Chondrocyte (in vitro differentiated cells): ENCODE measurements around the gene TPMT. TPM values are rescaled to one million over a fixed set of nuclear protein-coding genes. Genes with fewer than 3 reads are reported as not detected.

Experiments
- DNase-seq: peaks from one replicate; pipeline ENCODE4 v3.0.0; 2021; ENCODE audit warnings: mixed read lengths, low spot score
- H3K27ac Mint-ChIP-seq: one replicate; pipeline ENCODE4 v1.8.0; 2021; ENCODE audit warnings: mild to moderate bottlenecking, moderate library complexity, mixed read lengths; ENCODE audit not compliant: unreplicated experiment
- H3K27me3 Mint-ChIP-seq: 2 replicates; pipeline ENCODE4 v1.8.0; 2021; ENCODE audit warnings: low read depth, mixed read lengths
- H3K36me3 Mint-ChIP-seq: 2 replicates; pipeline ENCODE4 v1.8.0; 2021; ENCODE audit warnings: low read depth, mixed read lengths
- H3K4me1 Mint-ChIP-seq: 2 replicates; pipeline ENCODE4 v1.8.0; 2021; ENCODE audit warnings: low read depth, mild to moderate bottlenecking, mixed read lengths
- H3K4me3 Mint-ChIP-seq: one replicate; pipeline ENCODE4 v1.8.0; 2021; ENCODE audit warnings: mild to moderate bottlenecking, moderate library complexity, mixed read lengths; ENCODE audit not compliant: unreplicated experiment
- H3K9me3 Mint-ChIP-seq: 2 replicates; pipeline ENCODE4 v1.8.0; 2021; ENCODE audit warnings: low read depth, mixed read lengths
- total RNA-seq: library from RNA; stranded (reverse); gene quantifications from 3 replicates; pipeline ENCODE4 v1.2.1, GENCODE V29; 2021
- TF ChIP-seq, protein P1 (sequence below): fragments of 200-600 bp; sonication (generic); IDR thresholded peaks from 2 replicates; pipeline ENCODE4 v1.5.0; 2021; ENCODE audit warnings: antibody characterized with exemption, mild to moderate bottlenecking, moderate library complexity

Gene TPMT
- total RNA-seq, 1 donor from 2014 or later, result 6.7 TPM

DNA sequence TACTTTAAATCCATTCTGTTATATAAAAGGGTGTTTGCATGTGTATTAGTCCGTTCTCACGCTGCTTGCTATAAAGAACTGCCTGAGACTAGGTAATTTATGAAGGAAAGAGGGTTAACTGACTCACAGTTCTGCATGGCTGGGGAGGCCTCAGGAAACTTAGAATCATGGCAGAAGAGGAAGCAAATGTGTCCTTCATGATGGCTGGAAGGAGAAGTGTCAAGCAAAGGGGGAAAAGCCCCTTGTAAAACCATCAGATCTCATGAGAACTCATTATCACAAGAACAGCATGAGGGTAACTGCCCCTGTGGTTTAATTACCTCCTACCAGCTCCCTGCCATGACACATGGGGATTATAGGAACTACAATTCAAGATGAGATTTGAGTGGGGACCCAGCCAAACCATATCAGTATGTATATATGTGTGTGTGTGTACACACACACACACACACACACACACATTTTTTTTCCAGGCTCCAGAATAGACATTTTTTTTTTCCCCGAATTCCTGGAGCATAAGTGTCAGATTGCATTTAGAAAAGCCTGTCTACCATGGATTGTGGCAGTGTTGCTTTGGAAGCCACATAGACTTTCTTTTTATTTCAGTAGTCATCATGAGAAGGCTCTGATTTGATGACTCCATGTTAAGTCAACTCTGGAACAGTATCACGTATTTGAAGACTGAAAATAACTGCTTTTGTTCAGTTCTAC, 31.8 kb upstream of the TPMT start:
- Mint-ChIP-seq H3K27ac (no peak overlapping the region), H3K4me3 (no peak overlapping the region), H3K4me1 (peaks cover 22% of the 10 kb centered on the region), H3K27me3 (no peaks in the 10 kb centered on the region), H3K36me3 (peaks cover 1% of the 10 kb centered on the region), H3K9me3 (no peaks in the 10 kb centered on the region)
- no peak for DNase-seq
- TF ChIP-seq, protein P1, sequence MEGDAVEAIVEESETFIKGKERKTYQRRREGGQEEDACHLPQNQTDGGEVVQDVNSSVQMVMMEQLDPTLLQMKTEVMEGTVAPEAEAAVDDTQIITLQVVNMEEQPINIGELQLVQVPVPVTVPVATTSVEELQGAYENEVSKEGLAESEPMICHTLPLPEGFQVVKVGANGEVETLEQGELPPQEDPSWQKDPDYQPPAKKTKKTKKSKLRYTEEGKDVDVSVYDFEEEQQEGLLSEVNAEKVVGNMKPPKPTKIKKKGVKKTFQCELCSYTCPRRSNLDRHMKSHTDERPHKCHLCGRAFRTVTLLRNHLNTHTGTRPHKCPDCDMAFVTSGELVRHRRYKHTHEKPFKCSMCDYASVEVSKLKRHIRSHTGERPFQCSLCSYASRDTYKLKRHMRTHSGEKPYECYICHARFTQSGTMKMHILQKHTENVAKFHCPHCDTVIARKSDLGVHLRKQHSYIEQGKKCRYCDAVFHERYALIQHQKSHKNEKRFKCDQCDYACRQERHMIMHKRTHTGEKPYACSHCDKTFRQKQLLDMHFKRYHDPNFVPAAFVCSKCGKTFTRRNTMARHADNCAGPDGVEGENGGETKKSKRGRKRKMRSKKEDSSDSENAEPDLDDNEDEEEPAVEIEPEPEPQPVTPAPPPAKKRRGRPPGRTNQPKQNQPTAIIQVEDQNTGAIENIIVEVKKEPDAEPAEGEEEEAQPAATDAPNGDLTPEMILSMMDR, result no peak

DNA sequence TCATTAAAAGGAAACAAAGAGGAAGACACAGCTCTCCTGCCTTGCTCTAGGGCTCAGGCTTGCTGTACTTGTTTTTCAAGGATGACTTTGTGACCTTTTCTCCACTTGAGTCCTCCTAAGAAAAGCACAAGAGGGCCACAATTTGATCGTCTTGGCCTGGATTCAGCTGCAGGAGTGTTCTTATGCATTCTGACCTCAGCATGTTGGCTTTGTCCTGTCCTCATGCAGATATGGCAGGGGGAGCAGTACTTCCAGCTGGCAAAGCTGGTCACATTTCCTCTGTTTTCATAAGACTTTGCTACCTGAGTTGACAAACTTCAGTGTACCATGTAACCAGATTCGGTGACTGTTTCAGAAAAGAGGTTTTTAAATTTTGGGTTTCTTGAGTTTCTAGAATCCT, 31.2 kb upstream of the TPMT start:
- H3K27ac Mint-ChIP-seq, result no peak overlapping the region

DNA sequence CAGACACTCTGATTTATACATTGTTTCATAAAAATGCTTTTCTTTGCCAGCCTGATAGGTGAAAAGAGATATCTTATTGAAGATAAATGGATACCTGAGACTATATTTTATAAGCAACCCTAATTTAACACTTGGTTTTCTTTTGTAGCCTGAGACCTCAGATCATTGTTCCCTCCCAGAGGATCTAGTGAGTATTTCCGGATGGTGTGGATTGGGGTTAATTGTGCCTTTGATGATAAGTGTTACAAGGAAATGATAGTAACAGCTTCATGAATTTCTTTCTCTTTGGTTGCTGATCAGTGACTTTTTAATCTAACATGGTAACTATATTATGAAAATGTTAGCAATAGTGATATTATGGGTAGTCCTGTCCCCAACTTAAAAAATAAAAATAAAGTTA, 30.7 kb upstream of the TPMT start:
- Mint-ChIP-seq H3K9me3 (no peaks in the 10 kb centered on the region), H3K27me3 (no peaks in the 10 kb centered on the region), H3K4me1 (peaks cover 22% of the 10 kb centered on the region), H3K27ac (no peak overlapping the region), H3K36me3 (peaks cover 2% of the 10 kb centered on the region), H3K4me3 (no peak overlapping the region)
- no peak for DNase-seq
- TF ChIP-seq, protein P1, result no peak

More for the DNA sequence above, 31.2 kb upstream of the TPMT start:
- Mint-ChIP-seq H3K9me3 (no peaks in the 10 kb centered on the region), H3K4me3 (no peak overlapping the region), H3K4me1 (peaks cover 22% of the 10 kb centered on the region), H3K27me3 (no peaks in the 10 kb centered on the region), H3K36me3 (peaks cover under 1% of the 10 kb centered on the region)
- DNase-seq, result no peak
- TF ChIP-seq, protein P1, result no peak

DNA sequence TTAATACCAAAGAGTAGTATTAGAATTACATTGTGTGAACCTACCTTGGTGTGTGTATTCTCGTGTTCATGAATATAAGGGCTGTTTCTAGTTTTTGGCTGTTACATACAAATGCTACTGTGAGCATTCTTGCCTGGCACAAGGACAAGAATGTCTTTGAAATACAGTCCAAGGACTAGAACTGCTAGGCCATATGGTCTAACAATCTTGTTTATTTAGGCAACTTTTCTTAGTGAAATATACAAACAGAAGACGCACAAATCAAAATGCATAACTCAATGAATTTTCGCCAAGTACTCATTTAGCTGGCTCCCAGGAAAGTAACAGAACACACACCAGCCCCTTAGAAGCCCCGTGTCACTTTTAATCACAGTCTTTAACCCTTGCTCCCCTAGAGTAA, 28.9 kb upstream of the TPMT start:
- Mint-ChIP-seq H3K27ac (no peak overlapping the region), H3K27me3 (no peaks in the 10 kb centered on the region), H3K9me3 (no peaks in the 10 kb centered on the region), H3K36me3 (peaks cover 5% of the 10 kb centered on the region), H3K4me3 (no peak overlapping the region), H3K4me1 (peaks cover 22% of the 10 kb centered on the region)
- TF ChIP-seq, protein P1, result no peak
- DNase-seq, result no peak

DNA sequence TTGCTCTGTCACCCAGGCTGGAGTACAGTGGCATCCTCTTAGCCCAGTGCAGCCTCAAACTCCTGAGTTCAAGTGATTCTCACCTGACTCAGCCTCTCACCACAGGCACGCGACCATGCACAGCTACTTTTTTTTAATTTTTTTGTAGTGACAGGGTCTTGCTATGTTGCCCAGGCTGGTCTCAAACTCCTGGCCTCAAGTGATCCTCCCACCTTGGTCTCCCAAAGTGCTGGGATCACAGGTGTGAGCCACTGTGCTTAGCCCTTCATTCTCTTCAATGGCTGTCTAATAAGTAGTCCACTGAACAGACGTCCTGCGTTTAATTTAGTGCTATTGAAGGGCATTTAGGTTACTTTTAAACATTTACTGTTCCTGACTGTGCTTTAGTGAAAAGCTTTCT, 27.7 kb upstream of the TPMT start:
- H3K36me3 Mint-ChIP-seq, result peaks cover 5% of the 10 kb centered on the region
- no peak for DNase-seq
- TF ChIP-seq, protein P1, result no peak
- no peak overlapping the region for H3K4me3 Mint-ChIP-seq
- peaks cover 22% of the 10 kb centered on the region for H3K4me1 Mint-ChIP-seq
- H3K9me3 Mint-ChIP-seq, result no peaks in the 10 kb centered on the region
- H3K27ac Mint-ChIP-seq, result no peak overlapping the region
- no peaks in the 10 kb centered on the region for H3K27me3 Mint-ChIP-seq
